Measurements from ENCODE around the gene LRIG1. TPM values are rescaled to one million over a fixed set of nuclear protein-coding genes. Genes with fewer than 3 reads are reported as not detected.

LRIG1 gene
- total RNA-seq, 1 experiment from 2014 or later: 24.1 TPM

DNA sequence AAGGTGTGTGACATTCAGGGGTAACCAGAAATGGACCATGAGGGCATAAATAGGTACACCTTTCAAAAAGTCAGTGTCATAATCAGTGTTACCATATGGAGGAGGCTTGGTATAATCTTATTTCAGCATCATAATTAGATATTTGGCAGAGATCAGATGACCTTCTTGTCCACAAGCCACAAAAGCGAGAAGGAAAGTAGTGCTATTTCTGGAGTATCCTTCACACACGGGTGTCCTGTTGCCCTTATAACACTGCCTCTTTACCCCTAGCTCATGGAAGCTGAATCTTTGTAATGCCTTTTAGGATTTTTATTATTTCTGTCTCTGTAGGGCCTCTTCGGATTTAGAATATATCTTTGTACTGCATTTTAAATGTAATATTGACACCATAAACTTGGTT, 132.8 kb downstream of the LRIG1 start:
- TF ChIP-seq CTCF (conservative IDR thresholded peaks at IDR 0.05; ENCODE audit: low read depth, low read length) (no peak), EZH2 (IDR thresholded peaks at IDR 0.05; ENCODE audit: borderline replicate concordance, low read depth, low read length, poor library complexity, severe bottlenecking) (no peak)
- Histone ChIP-seq H3K27me3 (replicated peaks; ENCODE audit: insufficient read depth, low read depth, low read length, poor library complexity) (no peaks in the 10 kb centered on the region), H3K9me3 (ENCODE audit: low read depth, low read length, poor library complexity, severe bottlenecking) (no peaks in the 10 kb centered on the region), H3K27ac (ENCODE audit: low read depth, low read length, poor library complexity, severe bottlenecking) (no peak overlapping the region), H3K4me3 (ENCODE audit: low read depth, low read length, poor library complexity, severe bottlenecking) (no peak overlapping the region), H3K4me1 (ENCODE audit: insufficient read depth, low read length, poor library complexity, severe bottlenecking) (peaks cover 18% of the 10 kb centered on the region), H3K36me3 (ENCODE audit: insufficient read depth, low read length, poor library complexity, severe bottlenecking) (no peaks in the 10 kb centered on the region)
- intact Hi-C loops (cut with micrococcal nuclease; ENCODE audit: unreplicated experiment): loop anchor here (10.0 kb wide), 2 partner anchors 93 to 567 kb away; no protein-coding TSS in a partner anchor
- DNase-seq (ENCODE audit: low spot score): no peak
- no TSS peak for BruUV-seq (replicated peaks)
- CTCF ChIA-PET: no interaction called here
- POLR2A ChIA-PET (ENCODE audit: low non-redundant PET): no interaction called here

DNA sequence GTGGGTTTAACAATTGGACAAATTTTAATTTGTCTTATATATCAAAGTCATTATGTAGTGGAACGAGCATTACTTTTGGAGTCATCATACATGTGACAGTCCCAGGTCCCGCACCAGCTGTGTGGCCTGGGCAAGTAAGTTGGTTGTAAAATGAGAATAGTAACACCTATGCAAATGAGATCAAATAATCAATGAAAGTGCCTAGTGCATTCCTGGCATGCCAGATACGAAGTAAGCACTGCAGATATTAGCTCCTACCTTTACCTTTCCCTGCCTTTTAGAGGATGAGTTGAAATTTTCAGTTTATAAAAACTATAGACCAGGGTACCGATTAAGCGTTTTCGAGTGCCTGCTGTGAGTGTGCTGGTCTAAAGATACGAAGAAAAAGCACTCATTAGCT, 134.1 kb downstream of the LRIG1 start:
- intact Hi-C loops (cut with micrococcal nuclease; ENCODE audit: unreplicated experiment): loop anchor here (10.0 kb wide), 2 partner anchors 92 to 568 kb away; no protein-coding TSS in a partner anchor
- ChIA-PET CTCF (no interaction called here), POLR2A (ENCODE audit: low non-redundant PET) (no interaction called here)
- Histone ChIP-seq H3K4me3 (ENCODE audit: low read depth, low read length, poor library complexity, severe bottlenecking) (no peak overlapping the region), H3K9me3 (ENCODE audit: low read depth, low read length, poor library complexity, severe bottlenecking) (no peaks in the 10 kb centered on the region), H3K27me3 (replicated peaks; ENCODE audit: insufficient read depth, low read depth, low read length, poor library complexity) (no peaks in the 10 kb centered on the region), H3K36me3 (ENCODE audit: insufficient read depth, low read length, poor library complexity, severe bottlenecking) (no peaks in the 10 kb centered on the region), H3K27ac (ENCODE audit: low read depth, low read length, poor library complexity, severe bottlenecking) (no peak overlapping the region), H3K4me1 (ENCODE audit: insufficient read depth, low read length, poor library complexity, severe bottlenecking) (peaks cover 23% of the 10 kb centered on the region)
- TF ChIP-seq EZH2 (IDR thresholded peaks at IDR 0.05; ENCODE audit: borderline replicate concordance, low read depth, low read length, poor library complexity, severe bottlenecking) (no peak), CTCF (conservative IDR thresholded peaks at IDR 0.05; ENCODE audit: low read depth, low read length) (no peak)
- DNase-seq (ENCODE audit: low spot score): no peak
- BruUV-seq (replicated peaks): no TSS peak

- POLR2A ChIA-PET (ENCODE audit: low non-redundant PET): no interaction called here
- no peak for TF ChIP-seq CTCF (conservative IDR thresholded peaks at IDR 0.05; ENCODE audit: low read depth, low read length)
- TF ChIP-seq EZH2 (IDR thresholded peaks at IDR 0.05; ENCODE audit: borderline replicate concordance, low read depth, low read length, poor library complexity, severe bottlenecking): no peak
- H3K27ac ChIP-seq (ENCODE audit: low read depth, low read length, poor library complexity, severe bottlenecking): no peak overlapping the region
- BruUV-seq (replicated peaks): no TSS peak
- no peaks in the 10 kb centered on the region for H3K9me3 ChIP-seq (ENCODE audit: low read depth, low read length, poor library complexity, severe bottlenecking)
- no peaks in the 10 kb centered on the region for H3K36me3 ChIP-seq (ENCODE audit: insufficient read depth, low read length, poor library complexity, severe bottlenecking)
- CTCF ChIA-PET: no interaction called here
- peaks cover 23% of the 10 kb centered on the region for H3K4me1 ChIP-seq (ENCODE audit: insufficient read depth, low read length, poor library complexity, severe bottlenecking)
- H3K27me3 ChIP-seq (replicated peaks; ENCODE audit: insufficient read depth, low read depth, low read length, poor library complexity): no peaks in the 10 kb centered on the region
- no peak for DNase-seq (ENCODE audit: low spot score)
- intact Hi-C loops (cut with micrococcal nuclease; ENCODE audit: unreplicated experiment): loop anchor here (10.0 kb wide), 2 partner anchors 90 to 570 kb away; no protein-coding TSS in a partner anchor
- H3K4me3 ChIP-seq (ENCODE audit: low read depth, low read length, poor library complexity, severe bottlenecking): no peak overlapping the region
Observed at GRCh38 chr3:66365080-66365479, 135.7 kb downstream of the LRIG1 start.

All from A673 (cell line).